Fibroblast of pulmonary artery (primary cell): Measurements from ENCODE around the gene PLCD1.

Experiments used
- DNase-seq: peaks from one replicate; pipeline ENCODE4 v3.0.0-alpha.2; 2010; ENCODE audit warnings: low read depth
- H3K4me3 ChIP-seq: replicated peaks from 2 replicates; pipeline ENCODE4 v1.5.1; 2011; ENCODE audit warnings: low read depth, mild to moderate bottlenecking, control low read depth, low read length, moderate library complexity
- CTCF ChIP-seq: IDR thresholded peaks from 2 replicates; pipeline ENCODE4 v1.5.1; 2011; ENCODE audit warnings: mild to moderate bottlenecking, control low read depth, low read length, inconsistent platforms; ENCODE audit errors: missing control alignments

Gene PLCD1

GRCh38 chr3:37971467-37971866 is 58.0 kb downstream of the PLCD1 start:
- DNase-seq: no peak
- TF ChIP-seq CTCF: no peak
- H3K4me3 ChIP-seq: no peak overlapping the region

GRCh38 chr3:37970802-37971201 is 58.6 kb downstream of the PLCD1 start:
- no peak for TF ChIP-seq CTCF
- no peak for DNase-seq
- no peak overlapping the region for H3K4me3 ChIP-seq

GRCh38 chr3:37969596-37970100 is 59.8 kb downstream of the PLCD1 start:
- H3K4me3 ChIP-seq: no peak overlapping the region
- no peak for DNase-seq
- no peak for TF ChIP-seq CTCF

GRCh38 chr3:37968813-37969595 is 60.4 kb downstream of the PLCD1 start:
- H3K4me3 ChIP-seq: no peak overlapping the region
- no peak for DNase-seq
- no peak for TF ChIP-seq CTCF

GRCh38 chr3:37968199-37968598 is 61.2 kb downstream of the PLCD1 start:
- no peak for DNase-seq
- no peak for TF ChIP-seq CTCF
- no peak overlapping the region for H3K4me3 ChIP-seq

- DNase-seq: peak; percentile 78
- no peak overlapping the region for H3K4me3 ChIP-seq
- TF ChIP-seq CTCF: peak; percentile 99
Observed at GRCh38 chr3:37967260-37967881, 62.1 kb downstream of the PLCD1 start.
